Subcutaneous adipose tissue (tissue), 4 donors: ENCODE data around the gene HPCAL4. TPM values are rescaled to one million over a fixed set of nuclear protein-coding genes. Genes with fewer than 3 reads are reported as not detected.

Source experiments
- CTCF ChIP-seq: fragments of 450-650 bp; IDR thresholded peaks from one replicate; pipeline ENCODE4 v1.5.1; 2016; ENCODE audit warnings: low read depth, mild to moderate bottlenecking, control low read depth, antibody characterized with exemption, moderate library complexity
- total RNA-seq, 4 donors: library from RNA; depleted of rRNA; stranded (reverse); fragments of >200 nt; gene quantifications; one replicate each; pipeline ENCODE4 v1.1.0, GENCODE V29; 2016

Gene HPCAL4
- total RNA-seq: not detected

- TF ChIP-seq CTCF: no peak
Observed at GRCh38 chr1:39691383-39692151, at the start of gene HPCAL4. Gene HPCAL4 (minus strand): TSS chr1:39691433. CDS start chr1:39684603, 6,830 bp downstream.

DNA sequence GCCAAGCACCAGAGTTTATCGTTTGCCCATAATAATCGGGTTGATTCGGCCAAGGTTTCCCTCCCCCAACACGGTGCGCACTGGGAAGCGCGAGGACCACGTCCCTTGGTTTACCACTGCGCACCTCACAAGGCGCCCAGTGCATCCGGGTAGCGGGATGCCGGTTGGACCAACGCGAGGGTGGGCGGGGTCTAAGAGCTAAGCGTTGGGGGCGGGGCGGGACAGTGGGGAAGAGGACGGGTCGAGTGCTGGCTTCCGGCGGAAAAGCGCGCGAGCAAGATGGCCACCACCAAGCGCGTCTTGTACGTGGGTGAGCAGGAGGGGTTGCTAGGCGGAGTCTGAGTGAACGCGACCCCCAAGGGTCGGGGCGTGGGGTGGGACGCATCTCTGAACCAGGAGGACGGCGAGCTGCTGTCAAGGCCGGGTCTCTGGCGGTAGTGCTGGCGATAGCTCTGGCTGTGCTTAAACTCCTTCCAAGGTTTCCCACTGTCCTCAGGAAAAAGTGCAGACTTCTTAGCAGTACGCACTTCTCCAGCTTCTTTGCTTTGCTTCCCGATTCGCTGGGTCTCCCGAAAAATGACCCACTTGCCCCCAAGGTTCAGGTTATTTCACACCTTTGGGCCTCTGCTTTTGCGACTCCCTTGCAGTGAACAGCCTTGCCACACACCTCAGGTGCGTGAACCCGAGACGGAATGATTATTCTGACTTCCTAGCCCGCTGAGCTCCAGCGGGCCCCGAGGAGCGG is 47.6 kb upstream of the HPCAL4 start, which contains the start of gene PPIE:
PPIE (plus strand) TSS at position 261 of the 745 bp plus-strand sequence; CDS start at position 280, 19 bp downstream.
- no peak for TF ChIP-seq CTCF

DNA sequence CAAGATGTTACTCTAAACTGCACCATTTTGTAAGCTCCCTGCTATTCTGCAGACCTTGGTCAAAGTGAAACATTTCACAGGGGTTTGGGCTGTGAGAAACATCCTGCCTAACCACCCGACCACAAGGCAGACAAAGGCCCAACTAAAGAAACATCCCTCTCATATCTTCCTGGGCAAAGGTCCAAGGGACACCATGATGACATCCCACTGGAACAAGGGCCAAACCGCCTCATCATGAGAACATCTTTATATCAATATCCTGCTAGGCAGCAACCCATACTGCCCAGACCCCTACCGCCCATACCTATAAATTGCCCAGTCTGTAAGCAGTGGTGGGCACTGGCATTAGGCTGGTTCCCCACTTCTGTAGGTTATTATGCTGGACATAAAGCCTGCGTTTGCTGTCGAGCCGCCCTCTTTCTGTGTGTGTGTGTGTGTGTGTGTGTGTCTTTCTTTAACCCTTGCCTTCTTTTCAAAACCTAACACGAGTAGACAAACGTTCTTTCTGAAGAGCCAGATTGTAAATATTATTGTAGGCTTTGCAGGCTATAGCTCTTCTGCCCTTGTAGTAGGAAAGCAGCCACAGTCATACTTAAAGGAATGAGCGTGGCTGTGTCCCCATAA is 46.4 kb upstream of the HPCAL4 start:
- TF ChIP-seq CTCF: no peak

- no peak for TF ChIP-seq CTCF
Observed at GRCh38 chr1:39735731-39736130, 44.5 kb upstream of the HPCAL4 start.

DNA sequence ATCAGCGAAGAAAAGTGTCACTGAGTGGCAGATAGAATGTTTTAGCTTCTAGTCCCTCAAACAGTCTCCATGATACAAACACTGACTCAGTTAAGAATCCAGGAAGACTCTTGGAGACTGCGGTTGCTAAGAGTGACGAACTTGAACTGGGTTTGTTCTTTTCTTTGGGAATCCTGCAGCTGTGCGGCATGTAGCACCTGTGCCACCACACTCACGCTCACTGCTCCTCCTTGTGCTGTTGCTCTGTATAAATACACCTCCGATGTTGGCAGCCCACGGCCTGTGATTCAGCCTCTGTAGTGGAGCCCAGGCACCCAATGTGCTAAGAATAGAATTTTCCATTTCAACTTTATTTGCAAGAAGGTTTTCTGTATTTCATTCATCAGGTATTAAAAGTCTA is 41.9 kb upstream of the HPCAL4 start:
- TF ChIP-seq CTCF: no peak

DNA sequence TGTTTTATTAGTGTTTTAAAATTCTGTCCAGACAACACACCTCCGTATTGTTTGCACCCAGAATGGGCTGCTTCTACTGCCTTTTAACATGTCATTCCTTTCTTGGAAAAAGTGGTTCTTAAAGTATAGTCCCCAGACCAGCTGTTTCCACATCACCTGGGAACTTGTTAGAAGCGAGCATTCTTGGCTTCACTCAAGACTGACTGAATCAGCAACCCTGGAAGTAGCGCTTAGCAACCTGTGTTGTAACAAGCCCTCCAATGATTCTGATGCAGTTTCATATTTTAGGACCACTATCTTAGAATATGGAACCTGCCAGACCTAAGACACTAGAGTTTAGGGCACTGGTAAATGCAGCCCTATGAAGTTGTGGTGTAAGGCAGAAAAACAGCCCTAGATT is 41.5 kb upstream of the HPCAL4 start:
- TF ChIP-seq CTCF: no peak

- no peak for TF ChIP-seq CTCF
Observed at GRCh38 chr1:39729842-39730241, 38.6 kb upstream of the HPCAL4 start.
